Sigmoid colon (tissue), 4 donors: Measurements from ENCODE around the gene PKLR.
"Not testable (repeated sequence)": the region's sequence is repeated elsewhere in the genome, so short reads cannot be mapped to it uniquely, and the experiment has no call there.

ENCODE experiments used
- EP300 ChIP-seq, 4 donors: sonication (generic); formaldehyde crosslinking; IDR thresholded peaks; one replicate each; pipeline ENCODE4 v1.6.1; 2017; ENCODE audit warnings: antibody characterized with exemption in 4 of 4
- POLR2A ChIP-seq, 2 donors: fragments of 450-650 bp; IDR thresholded peaks; one replicate each; pipeline ENCODE4 v1.6.1; 2016; ENCODE audit warnings: antibody characterized with exemption in 2 of 2, mild to moderate bottlenecking in 2 of 2, moderate library complexity in 2 of 2
- POLR2AphosphoS5 ChIP-seq, 4 donors: sonication (generic); formaldehyde crosslinking; IDR thresholded peaks; one replicate each; pipeline ENCODE4 v1.6.1; 2017; ENCODE audit warnings: antibody characterized with exemption in 4 of 4
- TF ChIP-seq, protein P1 (sequence below), 4 experiments: fragments of 450-650 bp in 3 of 4; fragments of 200-600 bp in 1 of 4; IDR thresholded peaks; one replicate each; pipeline ENCODE4 v1.5.1; 2016 to 2019; ENCODE audit warnings: antibody characterized with exemption in 4 of 4, mild to moderate bottlenecking in 3 of 4, moderate library complexity in 2 of 4

DNA sequence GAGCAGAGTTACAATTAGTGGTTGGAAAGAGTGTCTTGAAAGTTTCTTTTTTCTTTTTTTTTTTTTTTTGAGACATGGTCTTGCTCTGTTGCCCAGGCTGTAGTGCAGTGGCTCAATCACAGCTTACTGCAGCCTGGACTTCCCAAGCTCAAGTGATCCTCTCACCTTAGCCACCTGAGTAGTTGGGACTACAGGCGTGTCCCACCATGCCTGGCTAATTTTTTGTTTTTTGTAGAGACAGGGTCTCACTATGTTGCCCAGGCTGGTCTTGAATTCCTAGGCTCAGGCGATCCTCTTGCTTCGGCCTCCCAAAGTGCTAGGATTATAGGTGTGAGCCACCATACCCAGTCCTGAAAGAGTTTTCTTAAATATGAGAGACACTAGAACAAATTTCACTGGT is 54.4 kb downstream of the PKLR start:
- TF ChIP-seq, protein P1, sequence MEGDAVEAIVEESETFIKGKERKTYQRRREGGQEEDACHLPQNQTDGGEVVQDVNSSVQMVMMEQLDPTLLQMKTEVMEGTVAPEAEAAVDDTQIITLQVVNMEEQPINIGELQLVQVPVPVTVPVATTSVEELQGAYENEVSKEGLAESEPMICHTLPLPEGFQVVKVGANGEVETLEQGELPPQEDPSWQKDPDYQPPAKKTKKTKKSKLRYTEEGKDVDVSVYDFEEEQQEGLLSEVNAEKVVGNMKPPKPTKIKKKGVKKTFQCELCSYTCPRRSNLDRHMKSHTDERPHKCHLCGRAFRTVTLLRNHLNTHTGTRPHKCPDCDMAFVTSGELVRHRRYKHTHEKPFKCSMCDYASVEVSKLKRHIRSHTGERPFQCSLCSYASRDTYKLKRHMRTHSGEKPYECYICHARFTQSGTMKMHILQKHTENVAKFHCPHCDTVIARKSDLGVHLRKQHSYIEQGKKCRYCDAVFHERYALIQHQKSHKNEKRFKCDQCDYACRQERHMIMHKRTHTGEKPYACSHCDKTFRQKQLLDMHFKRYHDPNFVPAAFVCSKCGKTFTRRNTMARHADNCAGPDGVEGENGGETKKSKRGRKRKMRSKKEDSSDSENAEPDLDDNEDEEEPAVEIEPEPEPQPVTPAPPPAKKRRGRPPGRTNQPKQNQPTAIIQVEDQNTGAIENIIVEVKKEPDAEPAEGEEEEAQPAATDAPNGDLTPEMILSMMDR (IDR thresholded peaks at IDR 0.05): not testable (repeated sequence)
- not testable (repeated sequence) for TF ChIP-seq POLR2A, POLR2AphosphoS5, EP300 (IDR thresholded peaks at IDR 0.05)
